Naive thymus-derived CD4-positive, alpha-beta T cell (primary cell): Measurements from ENCODE around the gene ARFGEF2. TPM values are rescaled to one million over a fixed set of nuclear protein-coding genes. Genes with fewer than 3 reads are reported as not detected.
"Not testable (repeated sequence)": the region's sequence is repeated elsewhere in the genome, so short reads cannot be mapped to it uniquely, and the experiment has no call there.

Source experiments
- ATAC-seq: fragments of 150-1000 bp; cut with Tn5 transposase; 2 replicates; pipeline ENCODE4 v1.10.0; 2021; ENCODE audit warnings: mild to moderate bottlenecking, moderate library complexity
- CTCF ChIA-PET: fragments of 350-600 bp; sonication (Branson Sonifier 250); formaldehyde crosslinking; loops from one replicate; lab custom pipeline; 2021; ENCODE audit warnings: antibody characterized with exemption; lab: Charles Lee
- POLR2A ChIA-PET: fragments of 350-600 bp; sonication (Branson Sonifier 250); formaldehyde crosslinking; loops from one replicate; lab custom pipeline; 2021; ENCODE audit warnings: antibody characterized with exemption, inconsistent platforms; lab: Charles Lee
- DNase-seq, 9 donors: peaks; one replicate each; pipeline versions ENCODE4 v3.0.0 to v3.0.0-alpha.2; 2020 to 2022; ENCODE audit warnings: mixed read lengths in 1 of 9
- H3K27ac ChIP-seq: one replicate; pipeline ENCODE4 v1.7.0; 2013; ENCODE audit warnings: mild to moderate bottlenecking, low read depth, low read length, moderate library complexity
- H3K27me3 ChIP-seq, 2 donors: one replicate each; pipeline ENCODE4 v1.7.0; 2013; ENCODE audit warnings: low read length in 2 of 2, mild to moderate bottlenecking in 2 of 2, moderate library complexity in 2 of 2; ENCODE audit not compliant: control insufficient read depth in 2 of 2, insufficient read depth in 2 of 2
- H3K36me3 ChIP-seq, 3 experiments: 1 replicate in 2 of 3; 2 replicates in 1 of 3; pipeline ENCODE4 v1.7.0; 2013; ENCODE audit warnings: low read length in 3 of 3, mild to moderate bottlenecking in 3 of 3, moderate library complexity in 1 of 3; ENCODE audit not compliant: insufficient read depth in 3 of 3, control insufficient read depth in 2 of 3
- H3K4me1 ChIP-seq, 2 donors: one replicate each; pipeline ENCODE4 v1.7.0; 2013; ENCODE audit warnings: low read length in 2 of 2, mild to moderate bottlenecking in 2 of 2, moderate library complexity in 1 of 2; ENCODE audit not compliant: control insufficient read depth in 2 of 2, insufficient read depth in 2 of 2
- H3K4me3 ChIP-seq: 2 replicates; pipeline ENCODE4 v1.7.0; 2013; ENCODE audit warnings: mild to moderate bottlenecking, low read length
- H3K9me3 ChIP-seq, 3 experiments: 1 replicate in 2 of 3; 2 replicates in 1 of 3; pipeline ENCODE4 v1.7.0; 2013; ENCODE audit warnings: low read length in 3 of 3; ENCODE audit not compliant: control insufficient read depth in 2 of 3
- H3K27ac Mint-ChIP-seq, 9 donors: one replicate each; pipeline ENCODE4 v1.8.0; 2020 to 2022; ENCODE audit warnings: mixed read lengths in 9 of 9, mild to moderate bottlenecking in 8 of 9, moderate library complexity in 5 of 9, inconsistent platforms in 2 of 9
- H3K27me3 Mint-ChIP-seq, 5 donors: one replicate each; pipeline ENCODE4 v1.8.0; 2021 to 2022; ENCODE audit warnings: mixed read lengths in 5 of 5, mild to moderate bottlenecking in 1 of 5
- H3K36me3 Mint-ChIP-seq, 5 donors: one replicate each; pipeline ENCODE4 v1.8.0; 2020 to 2022; ENCODE audit warnings: mixed read lengths in 5 of 5, mild to moderate bottlenecking in 3 of 5, inconsistent platforms in 1 of 5
- H3K4me1 Mint-ChIP-seq, 7 donors: one replicate each; pipeline ENCODE4 v1.8.0; 2020 to 2022; ENCODE audit warnings: mixed read lengths in 7 of 7, mild to moderate bottlenecking in 3 of 7, inconsistent platforms in 1 of 7
- H3K4me3 Mint-ChIP-seq, 10 donors: one replicate each; pipeline ENCODE4 v1.8.0; 2020 to 2022; ENCODE audit warnings: mild to moderate bottlenecking in 10 of 10, mixed read lengths in 10 of 10, moderate library complexity in 6 of 10, inconsistent platforms in 2 of 10
- H3K9me3 Mint-ChIP-seq, 11 donors: one replicate each; pipeline ENCODE4 v1.8.0; 2020 to 2022; ENCODE audit warnings: mixed read lengths in 11 of 11, mild to moderate bottlenecking in 4 of 11, inconsistent platforms in 1 of 11, moderate library complexity in 1 of 11
- intact Hi-C, 2 donors: fragments of 100-400 bp; cut with micrococcal nuclease; formaldehyde crosslinking; loops; one replicate each; pipeline ENCODE4 v1.15.1; 2023
- polyA plus RNA-seq, 2 donors: library from polyadenylated mRNA; unstranded; fragments of 300-500 nt; fragmentation: Illumina TruSeq; gene quantifications; one replicate each; pipeline ENCODE4 v1.2.3, GENCODE V29; 2021
- total RNA-seq, 6 experiments: library from RNA in 5 of 6; stranded (reverse) in 5 of 6; gene quantifications; 1 replicate in 5 of 6; 2 replicates in 1 of 6; pipeline ENCODE4 v1.2.3 and lab custom pipeline; 2021 to 2026

ARFGEF2 gene
- total and polyA plus RNA-seq, 7 experiments from 2014 or later = 10.1 to 33.5 (median 29.9) TPM

GRCh38 chr20:48972816-48973215, 51.3 kb downstream of the ARFGEF2 start:
- intact Hi-C loops = no loop called here
- no peak overlapping the region for H3K4me3 ChIP-seq
- Mint-ChIP-seq H3K9me3 (peaks cover 0 to 1% (median 0%) of the 10 kb centered on the region in 11 donors), H3K36me3 (peaks cover 21 to 71% (median 34%) of the 10 kb centered on the region in 5 donors), H3K27ac (peak overlapping the region in 1 of 9 donors; percentile 17), H3K27me3 (no peaks in the 10 kb centered on the region), H3K4me1 (no peaks in the 10 kb centered on the region), H3K4me3 (no peak overlapping the region)
- no peaks in the 10 kb centered on the region for H3K9me3 ChIP-seq
- H3K36me3 ChIP-seq = peaks cover 4 to 72% (median 6%) of the 10 kb centered on the region in 3 experiments
- DNase-seq = no peak
- H3K4me1 ChIP-seq = no peaks in the 10 kb centered on the region
- H3K27me3 ChIP-seq = no peaks in the 10 kb centered on the region
- CTCF ChIA-PET = no interaction called here
- POLR2A ChIA-PET = no interaction called here
- no peak for ATAC-seq
- no peak overlapping the region for H3K27ac ChIP-seq

- H3K9me3 ChIP-seq = no peaks in the 10 kb centered on the region
- H3K36me3 ChIP-seq = peaks cover 4 to 50% (median 6%) of the 10 kb centered on the region in 3 experiments
- H3K9me3 Mint-ChIP-seq = peaks cover 0 to 1% (median 0%) of the 10 kb centered on the region in 11 donors
- ATAC-seq (no peak), DNase-seq (no peak)
- H3K36me3 Mint-ChIP-seq = peaks cover 15 to 83% (median 40%) of the 10 kb centered on the region in 5 donors
- intact Hi-C loops = no loop called here
- H3K4me3 ChIP-seq = no peak overlapping the region
- no peaks in the 10 kb centered on the region for H3K27me3 ChIP-seq
- no peaks in the 10 kb centered on the region for H3K27me3 Mint-ChIP-seq
- no peak overlapping the region for H3K4me3 Mint-ChIP-seq
- POLR2A ChIA-PET = no interaction called here
- CTCF ChIA-PET = interaction anchor here (1.0 kb wide), 1 partner anchor 288 kb away, joined by 3 read pairs; no protein-coding TSS in a partner anchor
- no peak overlapping the region for H3K27ac Mint-ChIP-seq
- H3K4me1 Mint-ChIP-seq = peaks cover 0 to 9% (median 4%) of the 10 kb centered on the region in 7 donors
- no peaks in the 10 kb centered on the region for H3K4me1 ChIP-seq
- H3K27ac ChIP-seq = no peak overlapping the region
Observed at GRCh38 chr20:48975955-48976354, 54.4 kb downstream of the ARFGEF2 start.

GRCh38 chr20:48979980-48980379, 58.5 kb downstream of the ARFGEF2 start:
- intact Hi-C loops, H3K27me3 Mint-ChIP-seq, H3K27ac ChIP-seq, DNase-seq, H3K9me3 Mint-ChIP-seq, ATAC-seq, H3K4me3 Mint-ChIP-seq, H3K4me1 ChIP-seq, H3K9me3 ChIP-seq, H3K4me3 ChIP-seq, CTCF ChIA-PET, H3K27me3 ChIP-seq: not testable (repeated sequence)
- POLR2A ChIA-PET = interaction anchor here (0.6 kb wide), 1 partner anchor 1500 kb away, joined by 3 read pairs; no protein-coding TSS in a partner anchor
- peaks cover 23 to 90% (median 54%) of the 10 kb centered on the region in 5 donors for H3K36me3 Mint-ChIP-seq
- peaks cover 0 to 16% (median 4%) of the 10 kb centered on the region in 7 donors for H3K4me1 Mint-ChIP-seq
- peaks cover 0 to 50% (median 5%) of the 10 kb centered on the region in 3 experiments for H3K36me3 ChIP-seq
- peak overlapping the region in 2 of 9 donors; percentile 20 to 63 for H3K27ac Mint-ChIP-seq

- H3K27ac ChIP-seq = no peak overlapping the region
- no peak for DNase-seq
- H3K27me3 ChIP-seq = no peaks in the 10 kb centered on the region
- ChIA-PET POLR2A (no interaction called here), CTCF (no interaction called here)
- peaks cover 0 to 3% (median 0%) of the 10 kb centered on the region in 11 donors for H3K9me3 Mint-ChIP-seq
- peaks cover 12 to 61% (median 12%) of the 10 kb centered on the region in 3 experiments for H3K36me3 ChIP-seq
- peaks cover 26 to 82% (median 42%) of the 10 kb centered on the region in 5 donors for H3K36me3 Mint-ChIP-seq
- H3K27ac Mint-ChIP-seq = peak overlapping the region in 1 of 9 donors; percentile 21
- peaks cover 0 to 16% (median 2%) of the 10 kb centered on the region in 7 donors for H3K4me1 Mint-ChIP-seq
- no peak overlapping the region for H3K4me3 Mint-ChIP-seq
- H3K9me3 ChIP-seq = no peaks in the 10 kb centered on the region
- H3K4me3 ChIP-seq = no peak overlapping the region
- intact Hi-C loops = no loop called here
- H3K4me1 ChIP-seq = no peaks in the 10 kb centered on the region
- no peak for ATAC-seq
- H3K27me3 Mint-ChIP-seq = no peaks in the 10 kb centered on the region
Observed at GRCh38 chr20:48983423-48984400, 62.2 kb downstream of the ARFGEF2 start.

- intact Hi-C loops = no loop called here
- ATAC-seq (no peak), DNase-seq (no peak)
- Histone ChIP-seq H3K27me3 (no peaks in the 10 kb centered on the region), H3K36me3 (peaks cover 16 to 71% (median 20%) of the 10 kb centered on the region in 3 experiments), H3K4me1 (no peaks in the 10 kb centered on the region), H3K4me3 (no peak overlapping the region), H3K27ac (no peak overlapping the region), H3K9me3 (no peaks in the 10 kb centered on the region)
- Mint-ChIP-seq H3K9me3 (peaks cover 0 to 3% (median 0%) of the 10 kb centered on the region in 11 donors), H3K27me3 (no peaks in the 10 kb centered on the region), H3K36me3 (peaks cover 26 to 81% (median 36%) of the 10 kb centered on the region in 5 donors), H3K4me3 (no peak overlapping the region), H3K4me1 (peaks cover 0 to 14% (median 0%) of the 10 kb centered on the region in 7 donors), H3K27ac (peak overlapping the region in 2 of 9 donors; percentile 31 to 56)
- ChIA-PET POLR2A (no interaction called here), CTCF (interaction anchor here (0.8 kb wide), 1 partner anchor 232 kb away, joined by 4 read pairs; no protein-coding TSS in a partner anchor)
Observed at GRCh38 chr20:48984575-48985219, 63.2 kb downstream of the ARFGEF2 start.

GRCh38 chr20:48986899-48987298, 65.4 kb downstream of the ARFGEF2 start:
- Histone ChIP-seq H3K4me1 (no peaks in the 10 kb centered on the region), H3K27me3 (no peaks in the 10 kb centered on the region), H3K4me3 (no peak overlapping the region), H3K27ac (no peak overlapping the region), H3K36me3 (peaks cover 21 to 93% (median 34%) of the 10 kb centered on the region in 3 experiments), H3K9me3 (no peaks in the 10 kb centered on the region)
- ATAC-seq (no peak), DNase-seq (no peak)
- intact Hi-C loops = no loop called here
- ChIA-PET POLR2A (no interaction called here), CTCF (no interaction called here)
- peaks cover 0 to 1% (median 0%) of the 10 kb centered on the region in 7 donors for H3K4me1 Mint-ChIP-seq
- peaks cover 0 to 3% (median 0%) of the 10 kb centered on the region in 11 donors for H3K9me3 Mint-ChIP-seq
- H3K36me3 Mint-ChIP-seq = peaks cover 19 to 74% (median 44%) of the 10 kb centered on the region in 5 donors
- H3K27ac Mint-ChIP-seq = no peak overlapping the region
- H3K4me3 Mint-ChIP-seq = no peak overlapping the region
- no peaks in the 10 kb centered on the region for H3K27me3 Mint-ChIP-seq
